ENCODE measurements around the gene LPCAT2.

Gene LPCAT2

DNA sequence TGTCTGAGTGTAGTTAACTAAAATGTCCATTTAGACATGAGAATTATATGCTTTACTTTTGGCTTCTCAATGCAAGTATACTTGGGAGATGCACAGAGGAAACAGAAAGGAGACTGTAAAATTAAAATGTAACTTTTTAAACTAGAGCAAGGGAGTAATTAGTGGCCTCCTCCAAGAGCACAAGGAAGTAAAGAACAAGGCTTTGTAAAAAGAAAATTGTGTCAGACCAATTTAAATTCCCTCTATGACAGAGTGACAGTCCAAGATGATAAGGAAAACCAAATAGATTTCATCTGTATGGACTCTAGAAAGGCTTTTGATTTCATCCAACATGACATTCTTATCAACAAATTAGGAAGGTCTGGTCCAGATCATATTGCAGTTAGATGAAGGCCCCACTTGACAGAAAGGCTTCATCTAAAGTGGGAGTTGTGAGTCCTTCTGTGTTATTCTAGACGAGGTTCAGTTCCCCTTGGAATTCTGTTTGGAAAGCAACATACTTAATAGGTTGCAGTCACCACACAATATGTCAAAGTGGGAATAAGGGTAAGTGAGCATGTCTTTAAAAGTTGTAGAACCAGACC, 51.2 kb downstream of the LPCAT2 start:
- no peak for DNase-seq

DNA sequence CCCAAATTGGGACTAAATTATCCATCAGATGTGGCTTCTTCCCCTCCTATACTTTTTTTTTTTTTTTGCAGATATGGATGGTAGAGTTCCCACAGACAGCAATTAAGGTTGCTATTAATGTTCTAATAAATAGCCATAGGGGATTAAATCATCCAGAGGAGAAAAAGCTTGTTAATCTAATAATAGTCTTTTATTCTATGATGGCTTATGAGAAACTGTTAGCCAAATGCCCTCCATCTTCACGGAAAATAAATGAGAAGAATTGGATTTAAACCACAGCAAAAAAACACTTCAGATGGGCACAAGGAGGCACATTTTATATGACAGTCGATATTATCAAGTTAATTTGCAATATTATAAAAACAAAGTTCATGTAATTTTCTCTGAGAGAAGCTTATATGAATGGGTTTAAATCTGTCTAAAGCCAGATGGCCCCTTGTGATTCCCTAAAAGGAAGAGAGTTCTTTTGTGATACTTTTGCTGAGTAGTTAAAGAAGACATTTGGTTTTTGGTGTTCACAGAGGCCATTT, 52.5 kb downstream of the LPCAT2 start:
- no peak for DNase-seq

DNA sequence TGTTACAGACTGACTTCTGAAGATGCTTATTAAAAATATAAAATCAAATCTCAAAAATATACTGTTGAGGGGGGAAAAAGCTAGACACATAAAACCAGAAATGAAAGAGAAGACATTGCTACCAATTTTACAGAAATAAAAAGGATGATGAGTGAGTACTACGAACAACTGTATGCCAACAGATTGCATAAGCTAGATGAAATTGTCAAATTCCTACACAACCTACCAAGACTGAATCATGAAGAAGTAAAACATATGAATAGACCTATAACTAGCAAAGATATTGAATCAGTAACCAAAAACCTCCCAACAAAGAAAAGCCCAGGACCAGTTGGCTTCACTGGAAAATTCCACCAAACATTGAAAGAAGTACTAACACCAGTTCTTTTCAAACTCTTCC, 54.1 kb downstream of the LPCAT2 start:
- no peak for DNase-seq

DNA sequence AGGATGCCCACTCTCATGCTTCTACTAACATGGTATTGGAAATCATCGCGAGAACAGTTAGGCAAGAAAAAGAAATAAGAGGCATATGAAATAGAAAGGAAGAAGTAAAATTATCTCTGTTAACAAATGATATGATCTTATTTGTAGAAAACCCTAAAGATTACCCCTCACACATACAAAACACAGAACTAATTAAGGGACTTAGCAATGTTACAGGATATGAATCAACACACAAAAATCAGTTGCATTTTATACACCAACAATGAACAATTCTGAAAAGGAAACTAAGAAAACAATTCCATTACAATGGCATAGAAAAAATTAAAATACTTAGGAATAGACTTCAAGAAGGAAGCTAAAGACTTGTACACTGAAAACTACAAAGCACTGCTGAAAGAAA, 54.9 kb downstream of the LPCAT2 start:
- DNase-seq, result no peak

DNA sequence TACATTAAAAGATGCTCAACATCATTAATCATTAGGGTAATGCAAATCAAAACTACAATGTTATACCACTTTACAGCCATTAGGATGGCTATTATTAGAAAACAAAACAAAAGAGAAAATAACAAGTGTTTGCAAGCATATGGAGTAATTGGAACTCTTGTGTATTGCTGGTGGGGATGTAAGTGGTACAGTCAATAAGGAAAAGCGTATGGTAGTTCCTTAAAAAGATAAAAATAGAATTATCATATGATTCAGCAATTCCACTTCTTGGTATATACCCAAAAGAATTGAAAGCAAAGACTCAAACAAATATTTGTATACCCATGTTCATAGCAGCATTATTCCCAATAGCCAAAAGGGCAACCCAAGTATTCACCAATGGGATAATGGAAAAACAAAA, 56.2 kb downstream of the LPCAT2 start:
- no peak for DNase-seq

DNA sequence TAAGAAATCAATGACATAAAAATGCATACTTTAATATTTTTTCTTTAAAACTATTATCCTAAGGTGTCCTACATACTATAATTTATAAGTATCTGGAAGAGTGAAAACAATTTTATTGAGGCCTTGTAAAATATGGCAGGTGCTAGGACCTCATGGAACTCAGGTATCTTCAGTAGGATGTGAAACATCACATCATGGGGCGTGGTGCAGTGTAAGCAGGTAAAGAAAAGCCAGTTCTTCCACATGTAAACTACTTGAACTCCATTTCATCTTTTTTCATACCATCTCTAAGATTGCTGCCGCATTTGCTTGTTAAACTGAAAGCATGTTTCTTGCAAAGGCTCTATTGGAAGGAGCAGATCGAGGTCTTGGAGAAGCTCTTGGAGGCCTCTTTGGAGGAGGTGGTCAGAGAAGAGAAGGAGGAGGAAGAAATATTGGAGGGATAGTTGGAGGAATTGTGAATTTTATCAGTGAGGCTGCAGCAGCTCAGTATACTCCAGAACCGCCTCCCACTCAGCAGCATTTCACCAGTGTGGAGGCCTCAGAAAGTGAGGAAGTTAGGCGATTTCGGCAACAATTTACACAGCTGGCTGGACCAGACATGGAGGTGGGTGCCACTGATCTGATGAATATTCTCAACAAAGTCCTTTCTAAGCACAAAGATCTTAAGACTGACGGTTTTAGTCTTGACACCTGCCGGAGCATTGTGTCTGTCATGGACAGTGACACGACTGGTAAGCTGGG, 57.7 kb downstream of the LPCAT2 start, which contains the start of gene CAPNS2:
CAPNS2 (plus strand) TSS at position 253 of the 744 bp plus-strand sequence; CDS start at position 326, 73 bp downstream.
- no peak for DNase-seq

DNA sequence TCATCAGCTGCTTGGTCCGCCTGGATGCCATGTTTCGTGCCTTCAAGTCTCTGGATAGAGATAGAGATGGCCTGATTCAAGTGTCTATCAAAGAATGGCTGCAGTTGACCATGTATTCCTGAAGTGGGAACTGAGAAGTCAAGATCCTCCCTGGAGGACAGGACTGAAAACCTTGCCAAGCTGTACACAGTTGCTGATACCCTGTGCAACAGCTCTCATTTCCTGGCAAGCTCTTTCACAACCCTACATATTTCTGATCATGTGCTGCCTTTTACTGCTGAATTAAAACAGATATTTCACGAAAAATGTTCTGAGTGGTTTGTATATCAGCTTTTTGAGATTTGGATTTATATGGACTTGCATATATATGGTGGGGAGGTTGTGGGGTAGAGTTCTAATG, 58.5 kb downstream of the LPCAT2 start:
- DNase-seq, result no peak

DNA sequence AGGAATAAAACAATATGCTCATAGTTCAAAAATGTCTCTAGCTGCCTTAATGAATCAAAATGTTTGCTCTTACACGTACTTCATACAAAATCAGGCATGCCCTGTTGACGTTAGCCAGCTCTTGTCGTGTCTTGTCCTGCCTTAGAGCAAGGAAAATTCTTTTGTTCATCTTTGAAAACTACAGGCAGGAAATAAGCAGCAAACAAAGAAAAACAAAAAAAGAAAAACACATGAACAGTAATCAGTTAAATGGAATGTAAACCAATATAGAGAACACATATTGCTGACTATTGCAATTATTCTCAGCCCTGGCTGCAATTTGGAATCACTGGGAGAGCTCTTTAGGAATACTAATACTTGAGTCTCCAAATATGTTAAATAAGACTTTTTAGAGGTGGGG, 59.3 kb downstream of the LPCAT2 start:
- DNase-seq, result no peak

DNA sequence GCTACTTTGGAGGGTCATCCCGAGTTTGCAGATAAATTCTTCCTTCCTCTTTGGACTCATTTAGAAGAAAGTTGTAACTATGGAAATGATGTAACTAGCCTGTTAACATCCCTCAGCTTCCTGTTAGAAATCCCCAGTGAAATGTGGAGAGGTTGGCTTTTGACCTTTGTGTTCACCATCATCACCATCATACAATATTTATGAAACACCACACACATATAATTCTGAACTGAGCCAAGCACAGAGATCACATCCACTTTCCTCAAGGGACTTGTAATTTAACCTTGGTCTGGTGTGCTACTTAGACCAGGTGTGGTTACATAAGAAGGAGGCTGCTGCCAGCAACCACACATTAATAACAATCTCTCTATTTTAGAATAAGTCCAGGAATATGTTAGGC, 60.2 kb downstream of the LPCAT2 start:
- no peak for DNase-seq

DNA sequence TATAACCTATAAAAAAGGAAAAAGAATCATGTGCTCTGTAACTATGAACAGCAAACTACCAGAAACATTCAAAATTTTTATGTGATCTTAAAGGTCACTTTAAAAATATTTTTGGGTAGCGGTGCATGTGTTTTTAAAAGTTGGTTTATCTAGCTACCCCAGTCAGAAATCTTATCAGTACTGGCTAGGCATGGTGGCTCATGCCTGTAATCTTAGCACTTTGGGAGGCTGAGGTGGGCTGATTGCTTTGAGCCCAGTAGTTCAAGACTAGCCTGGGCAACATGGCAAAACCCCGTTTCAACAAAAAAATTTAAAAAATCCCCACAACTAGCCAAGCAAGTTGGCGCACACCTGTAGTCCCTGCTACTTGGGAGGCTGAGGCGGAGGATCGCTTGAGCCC, 61.3 kb downstream of the LPCAT2 start:
- DNase-seq, result no peak

DNA sequence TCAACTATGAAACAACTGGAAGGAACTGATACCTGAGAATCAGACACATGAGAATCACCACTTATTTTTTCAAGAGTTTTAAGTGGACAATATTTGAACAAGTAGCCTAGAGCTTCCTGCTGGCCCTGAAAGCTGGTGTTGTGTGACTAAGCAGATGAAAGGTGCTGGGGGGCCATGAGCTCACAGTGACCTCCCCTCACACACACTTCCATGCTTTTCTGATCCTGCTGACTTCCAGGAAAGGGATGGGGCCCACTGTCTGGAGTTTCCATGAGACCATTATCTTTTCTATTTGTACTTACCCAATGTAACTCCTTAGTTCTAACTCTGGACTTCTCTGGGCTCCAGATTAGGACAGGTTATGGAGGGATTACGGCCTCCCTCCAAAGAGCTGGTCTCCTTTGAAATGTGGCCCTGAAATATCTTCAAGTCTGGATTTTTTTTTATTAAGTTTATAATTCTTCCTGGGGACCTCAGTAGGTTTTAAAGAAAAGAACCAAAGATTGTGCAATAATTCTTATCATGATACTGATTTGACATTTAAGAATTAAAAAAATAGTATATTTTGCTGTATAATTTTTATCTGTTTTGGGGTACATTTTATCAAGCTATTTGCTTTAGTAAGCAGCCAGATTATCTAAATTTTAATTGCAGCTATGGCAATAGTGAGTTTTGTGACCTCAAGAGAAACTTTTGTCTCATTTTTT, 62.5 kb downstream of the LPCAT2 start:
- DNase-seq, result peak; percentile 9

DNA sequence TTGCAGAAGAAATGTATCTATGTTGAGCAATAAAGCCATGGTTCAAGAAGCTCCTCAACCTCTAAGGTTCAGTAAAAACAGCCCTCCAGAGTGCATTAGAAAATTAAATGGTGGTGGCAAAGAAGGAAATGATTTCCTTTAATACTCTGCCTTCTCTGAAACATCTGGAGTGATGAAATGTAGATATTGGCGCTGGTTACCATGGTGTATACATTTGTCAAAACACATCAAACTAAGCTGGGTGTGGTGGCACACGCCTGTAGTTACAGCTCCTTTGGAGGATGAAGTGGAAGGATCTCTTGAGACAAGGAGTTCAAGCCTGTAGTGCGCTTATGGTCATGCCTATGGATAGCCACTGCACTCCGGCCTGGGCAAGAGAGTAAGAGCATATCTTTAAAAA, 63.6 kb downstream of the LPCAT2 start:
- DNase-seq, result no peak

DNA sequence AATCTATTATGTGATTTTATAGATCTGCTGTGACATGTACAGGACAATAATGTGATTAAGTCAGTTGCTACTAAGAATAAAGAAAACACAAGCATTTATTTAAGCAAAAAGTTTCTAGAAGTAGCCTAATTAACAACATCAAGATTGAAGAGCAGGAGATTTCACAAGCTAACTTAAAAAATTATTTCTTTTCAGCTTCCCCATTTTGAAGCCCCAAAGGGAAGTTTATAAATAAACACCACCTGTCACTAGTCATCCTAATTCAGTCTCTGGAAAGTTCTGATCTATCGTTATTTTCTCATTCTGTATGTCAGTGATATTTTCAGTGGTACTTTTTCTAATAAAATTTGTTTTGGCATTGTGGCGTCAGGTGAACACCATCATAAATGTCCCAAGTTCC, 65.9 kb downstream of the LPCAT2 start:
- DNase-seq, result no peak

DNA sequence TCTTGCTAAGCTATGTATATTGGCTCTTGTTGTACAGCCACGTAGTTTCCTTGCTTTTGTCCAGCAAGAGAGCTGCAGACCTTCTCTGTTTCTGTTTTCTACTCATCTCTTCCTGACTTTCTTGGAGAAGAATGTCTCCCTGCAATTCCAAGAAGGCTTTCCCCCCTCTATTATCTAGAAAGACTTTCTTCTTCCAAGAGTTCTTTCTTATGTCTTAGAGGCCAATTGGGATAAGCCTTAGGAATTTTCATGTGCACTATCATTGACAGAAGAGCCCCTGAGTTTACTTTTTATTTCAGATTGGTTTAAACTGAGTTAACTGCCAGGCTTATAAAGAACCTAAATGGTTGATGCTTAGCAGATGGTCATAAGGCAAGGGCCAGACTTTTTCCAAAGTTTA, 66.6 kb downstream of the LPCAT2 start:
- DNase-seq, result no peak

DNA sequence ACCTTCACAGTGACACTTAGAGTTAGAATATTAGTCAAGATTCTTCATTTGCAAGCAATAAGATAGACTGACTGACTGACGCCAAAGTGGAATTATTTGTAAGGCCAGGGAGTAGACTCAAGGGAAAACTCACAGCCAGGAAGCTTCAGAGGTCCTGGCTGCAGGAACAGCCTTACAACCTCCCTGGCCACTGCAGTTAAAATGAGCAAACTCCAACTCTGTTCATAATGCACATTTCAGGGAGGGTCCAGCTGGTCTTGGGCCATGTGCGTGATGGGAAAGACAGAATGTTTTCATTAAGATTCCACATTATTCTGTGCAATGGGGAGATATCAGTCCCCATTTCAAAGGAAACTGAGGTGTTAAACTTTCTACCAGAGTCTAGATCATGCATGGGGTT, 67.5 kb downstream of the LPCAT2 start:
- DNase-seq, result no peak

DNA sequence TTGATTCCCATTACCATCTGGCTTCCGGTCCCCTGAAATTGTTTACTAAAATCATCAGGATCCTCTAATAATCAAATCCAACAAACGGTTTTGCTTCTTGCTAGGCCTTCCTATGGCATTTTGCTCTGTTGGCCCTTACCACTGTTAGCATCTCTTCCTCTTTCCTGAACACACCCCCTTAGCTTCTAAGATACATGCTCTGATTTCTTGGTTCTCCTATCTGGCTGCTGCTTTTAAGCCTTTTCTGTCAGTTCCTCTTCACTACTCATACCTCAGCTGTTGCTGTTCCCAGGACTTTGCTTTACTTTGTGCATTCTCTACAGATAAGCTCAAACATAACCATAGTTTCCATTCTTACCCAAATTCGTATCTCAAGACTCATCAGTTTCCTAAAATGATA, 69.0 kb downstream of the LPCAT2 start:
- no peak for DNase-seq

DNA sequence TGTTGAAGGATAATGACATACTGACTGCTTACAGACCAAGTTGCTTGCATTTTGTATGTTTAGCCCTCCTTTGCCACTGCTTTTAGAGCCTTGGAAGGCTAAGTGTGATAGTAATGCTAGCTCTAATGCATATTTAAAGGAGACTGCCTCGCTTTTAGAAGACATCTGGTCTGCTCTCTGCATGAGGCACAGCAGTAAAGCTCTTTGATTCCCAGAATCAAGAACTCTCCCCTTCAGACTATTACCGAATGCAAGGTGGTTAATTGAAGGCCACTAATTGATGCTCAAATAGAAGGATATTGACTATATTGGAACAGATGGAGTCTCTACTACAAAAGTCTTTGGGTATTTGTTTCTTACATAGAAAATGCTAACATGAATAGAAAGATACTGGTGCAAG, 76.8 kb downstream of the LPCAT2 start:
- no peak for DNase-seq

DNA sequence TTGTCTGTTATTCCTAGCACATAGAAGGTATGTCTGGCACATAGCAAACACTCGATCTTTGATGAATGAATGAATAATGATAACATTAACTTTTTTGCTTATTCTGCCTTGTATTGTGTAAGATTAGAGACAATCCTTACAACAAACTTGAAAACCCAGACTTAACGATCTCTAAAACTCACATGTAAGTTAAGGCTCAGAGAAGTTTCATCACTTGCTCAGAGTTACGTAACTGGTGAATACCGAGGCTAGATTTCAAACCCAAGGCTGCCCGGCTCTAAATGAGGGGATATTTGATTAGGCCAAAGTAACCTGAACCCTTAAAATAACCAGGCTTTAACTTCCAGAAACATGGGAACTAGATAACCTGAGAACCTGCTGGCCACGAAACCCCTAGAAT, 79.9 kb downstream of the LPCAT2 start:
- no peak for DNase-seq

DNA sequence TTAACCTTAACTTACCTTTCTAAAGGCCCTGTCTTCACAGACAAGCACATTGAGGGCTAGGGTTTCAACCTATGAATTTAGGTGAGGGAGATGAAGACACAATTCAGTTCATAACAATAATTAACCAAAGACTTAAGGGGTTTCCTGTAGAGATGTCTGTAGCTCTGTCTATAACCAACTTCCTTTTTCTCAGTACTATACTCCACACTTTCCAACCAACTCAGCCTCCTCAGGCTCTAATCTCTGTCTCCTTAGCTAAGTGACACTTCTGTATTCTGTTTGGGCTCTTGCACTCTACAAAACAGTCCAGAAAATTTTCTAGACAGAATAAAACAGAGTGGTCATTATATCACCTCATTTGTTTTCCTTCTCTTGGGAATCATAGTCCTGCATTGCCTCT, 83.4 kb downstream of the LPCAT2 start:
- no peak for DNase-seq

DNA sequence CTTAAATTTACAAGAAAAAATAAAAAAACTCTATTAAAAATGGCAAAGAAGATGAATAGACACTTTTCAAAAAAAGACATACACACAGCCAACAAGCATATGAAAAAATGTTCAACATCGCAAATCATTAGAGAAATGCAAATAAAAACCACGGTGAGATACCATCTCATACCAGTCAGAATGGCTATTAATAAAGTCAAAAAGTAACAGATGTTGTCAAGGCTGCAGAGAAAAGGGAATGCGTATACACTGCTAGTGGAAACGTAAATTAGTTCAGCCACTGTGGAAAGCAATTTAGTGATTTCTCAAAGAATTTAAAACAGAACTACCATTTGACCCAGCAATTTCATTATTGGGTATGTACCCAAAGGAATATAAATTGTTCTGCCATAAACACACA, 89.1 kb downstream of the LPCAT2 start:
- DNase-seq, result no peak

DNA sequence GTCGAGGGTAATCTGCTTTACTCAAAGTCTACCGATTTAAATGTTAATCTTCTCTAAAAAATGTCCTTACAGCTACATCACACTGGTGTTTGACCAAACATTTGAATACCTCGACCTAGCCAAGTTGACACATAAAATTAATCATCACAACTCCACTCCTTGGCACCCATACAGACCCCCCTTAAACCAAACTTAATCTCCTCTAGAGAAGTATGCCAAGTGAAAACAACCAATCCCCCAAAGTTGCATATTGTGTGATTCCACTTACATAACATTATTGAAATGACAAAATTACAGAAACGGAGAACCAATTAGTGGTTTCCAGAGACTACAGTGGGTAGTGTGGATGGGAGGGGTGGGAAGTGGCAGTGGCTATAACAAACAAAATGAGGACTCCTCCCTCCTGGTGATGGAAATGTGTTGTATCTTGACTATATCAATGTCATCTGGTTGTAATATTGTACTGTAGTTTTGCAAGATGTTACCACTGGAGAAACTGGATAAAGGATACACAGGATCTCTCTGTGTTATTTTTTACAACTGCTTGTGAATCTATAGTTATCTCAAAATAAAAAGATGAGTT, 97.0 kb downstream of the LPCAT2 start:
- DNase-seq, result no peak

DNA sequence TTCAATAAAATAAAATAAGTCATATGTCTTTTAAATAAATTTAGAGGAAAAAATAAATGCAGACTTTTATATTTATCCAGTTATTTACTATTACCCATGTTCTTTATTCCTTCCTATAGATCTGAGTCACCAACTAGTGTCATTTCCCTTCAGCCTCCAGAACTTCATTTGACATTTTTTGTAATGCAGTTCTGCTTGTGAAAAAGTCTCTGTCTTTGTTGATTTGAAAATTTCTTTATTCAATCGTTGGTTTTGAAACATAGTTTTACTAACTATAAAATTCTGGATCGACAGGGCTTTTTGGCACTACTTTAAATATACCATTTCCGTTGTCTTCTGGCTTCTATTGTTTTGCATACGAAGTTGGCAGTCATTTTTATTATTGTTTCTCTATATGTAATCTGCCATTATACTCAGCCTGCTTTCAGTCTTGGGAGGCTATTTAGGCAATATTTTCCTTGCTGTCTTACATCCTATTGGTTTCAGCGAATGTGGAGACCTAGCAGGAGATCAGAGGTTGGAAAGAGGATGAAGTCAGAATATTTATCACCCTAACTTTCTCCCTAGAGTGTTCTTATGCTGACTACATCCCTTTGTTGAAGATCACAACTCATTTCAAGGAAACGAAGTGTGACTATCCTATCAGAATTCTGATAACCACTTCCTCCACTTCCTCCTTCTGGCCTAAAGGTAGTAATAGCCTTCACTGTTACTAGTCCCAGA, 104.9 kb downstream of the LPCAT2 start:
- DNase-seq, result no peak

DNA sequence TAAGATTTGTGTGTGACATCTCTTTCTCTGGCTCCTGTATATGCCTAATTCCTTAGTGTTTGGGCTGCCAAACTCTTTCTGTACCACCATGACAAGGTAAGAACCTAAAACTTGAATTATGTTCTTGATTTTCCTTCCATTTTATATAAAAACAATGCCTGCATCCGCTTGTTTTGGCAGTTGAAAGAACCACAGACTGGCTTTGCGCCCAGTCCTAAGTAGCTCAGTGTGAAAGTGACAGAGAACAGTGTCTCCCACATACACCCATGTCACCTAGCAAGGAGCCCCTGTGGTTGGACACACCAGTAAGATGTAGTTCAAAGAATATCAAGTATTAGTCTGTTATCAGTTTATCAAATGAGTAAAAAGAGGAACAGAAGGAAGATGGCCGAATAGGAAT, 106.2 kb downstream of the LPCAT2 start:
- DNase-seq, result no peak
